ENCODE data around the gene MTSS2. TPM values are rescaled to one million over a fixed set of nuclear protein-coding genes. Genes with fewer than 3 reads are reported as not detected.
A peak's percentile ranks its signal among the peaks of the same experiment; 100 is the strongest.

MTSS2 gene, protein sequence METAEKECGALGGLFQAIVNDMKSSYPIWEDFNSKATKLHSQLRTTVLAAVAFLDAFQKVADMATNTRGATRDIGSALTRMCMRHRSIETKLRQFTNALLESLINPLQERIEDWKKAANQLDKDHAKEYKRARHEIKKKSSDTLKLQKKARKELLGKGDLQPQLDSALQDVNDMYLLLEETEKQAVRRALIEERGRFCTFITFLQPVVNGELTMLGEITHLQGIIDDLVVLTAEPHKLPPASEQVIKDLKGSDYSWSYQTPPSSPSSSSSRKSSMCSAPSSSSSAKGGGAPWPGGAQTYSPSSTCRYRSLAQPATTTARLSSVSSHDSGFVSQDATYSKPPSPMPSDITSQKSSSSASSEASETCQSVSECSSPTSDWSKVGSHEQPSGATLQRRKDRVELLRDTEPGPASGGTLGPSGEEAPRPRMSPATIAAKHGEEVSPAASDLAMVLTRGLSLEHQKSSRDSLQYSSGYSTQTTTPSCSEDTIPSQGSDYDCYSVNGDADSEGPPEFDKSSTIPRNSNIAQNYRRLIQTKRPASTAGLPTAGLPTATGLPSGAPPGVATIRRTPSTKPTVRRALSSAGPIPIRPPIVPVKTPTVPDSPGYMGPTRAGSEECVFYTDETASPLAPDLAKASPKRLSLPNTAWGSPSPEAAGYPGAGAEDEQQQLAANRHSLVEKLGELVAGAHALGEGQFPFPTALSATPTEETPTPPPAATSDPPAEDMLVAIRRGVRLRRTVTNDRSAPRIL
- polyA plus RNA-seq (2013, experiment 1 of 2; ENCODE audit: insufficient read length), result 94.6 TPM
- 179 TPM for polyA plus RNA-seq (2013, experiment 2 of 2; ENCODE audit: insufficient read length)

DNA sequence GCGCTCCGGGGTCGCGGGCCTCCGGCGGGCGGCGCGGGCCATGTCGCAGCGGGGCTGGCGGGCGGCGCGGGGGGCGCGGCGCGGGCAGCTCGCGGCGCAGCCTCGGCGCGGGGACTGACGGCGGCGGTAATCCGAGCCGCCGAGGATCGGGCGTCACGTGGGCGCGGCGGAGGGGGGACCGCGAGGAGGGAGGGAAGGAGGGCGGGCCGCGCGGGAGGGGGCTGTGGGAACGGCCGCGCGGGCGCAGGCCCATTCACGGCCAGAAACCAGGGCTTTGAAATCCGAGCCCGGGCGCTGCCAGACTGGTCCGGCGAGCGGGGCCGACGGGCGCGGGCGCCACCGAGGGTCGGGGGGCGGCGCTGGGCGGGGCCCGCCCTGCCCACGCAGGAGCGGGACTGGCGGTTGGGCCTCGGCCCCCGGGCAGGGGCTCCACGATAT, at the start of gene MTSS2:
TSS of gene MTSS2 (minus strand) at position 116 of the 438 bp plus-strand sequence. CDS start 262 bp downstream, outside the sequence.
- peak; percentile 88 for DNase-seq

GRCh38 chr16:70735141-70735979, 49.5 kb upstream of the MTSS2 start:
- DNase-seq, result peak; percentile 95

- DNase-seq, result no peak
These were observed 48.8 kb upstream of the MTSS2 start for GRCh38 chr16:70734522-70735095.

GRCh38 chr16:70730944-70731343, 45.1 kb upstream of the MTSS2 start:
- no peak for DNase-seq

DNA sequence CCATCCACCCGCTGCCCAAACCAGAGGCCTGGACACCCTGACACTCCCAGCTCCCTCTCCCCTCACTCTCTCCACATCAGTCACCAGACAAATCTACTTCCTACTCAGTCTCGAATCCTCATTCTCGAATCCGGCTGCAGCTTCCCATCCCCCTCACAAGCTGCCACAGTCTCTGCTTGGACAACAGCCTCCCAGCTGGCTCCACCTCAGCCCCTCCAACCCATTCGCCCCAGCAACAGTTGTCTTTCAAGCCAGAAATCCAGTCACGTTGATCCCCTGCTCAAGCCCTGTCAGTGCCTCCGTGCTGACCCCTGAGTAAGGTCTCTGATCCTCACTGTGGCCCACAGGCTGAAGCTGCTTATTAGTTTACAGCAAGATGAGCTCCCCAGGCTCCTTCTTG, 44.2 kb upstream of the MTSS2 start:
- DNase-seq, result no peak

DNA sequence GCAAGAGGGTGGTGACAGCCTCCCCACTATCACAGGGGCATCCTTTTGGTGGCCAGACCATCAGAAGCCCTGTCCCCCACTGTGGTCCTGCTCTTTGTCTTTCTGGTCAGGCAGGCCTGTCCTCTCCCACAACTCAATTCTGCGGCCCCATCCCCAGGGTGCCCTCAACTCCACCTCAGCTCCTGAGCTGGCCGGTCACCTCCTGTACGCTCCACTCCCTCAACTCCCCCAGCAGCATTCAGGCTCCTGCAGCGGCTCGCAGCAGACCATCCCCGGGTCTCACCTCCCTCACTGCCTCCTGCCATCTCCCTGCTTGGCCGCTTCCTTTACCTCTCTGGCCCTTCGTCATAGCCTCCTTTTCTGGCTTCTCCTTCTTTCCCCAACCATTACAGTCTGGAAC, 43.4 kb upstream of the MTSS2 start:
- no peak for DNase-seq

- DNase-seq, result no peak
These were observed 42.3 kb upstream of the MTSS2 start for GRCh38 chr16:70728150-70728549.

DNA sequence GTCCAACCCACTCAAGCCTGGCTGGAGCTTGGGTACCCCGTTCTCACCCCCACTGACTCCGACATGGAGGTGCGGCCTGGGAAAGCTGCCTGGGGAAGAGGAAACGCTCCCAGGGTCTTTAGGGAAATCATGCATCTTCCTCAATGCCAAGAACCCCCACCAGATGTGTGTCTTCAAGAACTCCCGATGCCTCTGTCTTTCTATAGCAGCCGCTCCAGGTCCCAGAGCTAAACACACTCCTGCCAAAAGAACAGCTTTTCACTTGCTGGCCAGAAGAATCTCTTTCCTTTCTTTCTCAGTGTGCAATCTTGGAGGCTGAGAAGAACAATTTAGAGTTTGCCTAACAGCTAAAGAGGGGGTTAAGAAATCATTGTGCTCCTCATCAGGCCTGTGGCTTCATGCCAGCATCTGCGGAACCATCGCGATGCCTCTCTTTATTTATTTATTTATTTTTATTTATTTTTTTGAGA, 41.1 kb upstream of the MTSS2 start:
- DNase-seq, result no peak

DNA sequence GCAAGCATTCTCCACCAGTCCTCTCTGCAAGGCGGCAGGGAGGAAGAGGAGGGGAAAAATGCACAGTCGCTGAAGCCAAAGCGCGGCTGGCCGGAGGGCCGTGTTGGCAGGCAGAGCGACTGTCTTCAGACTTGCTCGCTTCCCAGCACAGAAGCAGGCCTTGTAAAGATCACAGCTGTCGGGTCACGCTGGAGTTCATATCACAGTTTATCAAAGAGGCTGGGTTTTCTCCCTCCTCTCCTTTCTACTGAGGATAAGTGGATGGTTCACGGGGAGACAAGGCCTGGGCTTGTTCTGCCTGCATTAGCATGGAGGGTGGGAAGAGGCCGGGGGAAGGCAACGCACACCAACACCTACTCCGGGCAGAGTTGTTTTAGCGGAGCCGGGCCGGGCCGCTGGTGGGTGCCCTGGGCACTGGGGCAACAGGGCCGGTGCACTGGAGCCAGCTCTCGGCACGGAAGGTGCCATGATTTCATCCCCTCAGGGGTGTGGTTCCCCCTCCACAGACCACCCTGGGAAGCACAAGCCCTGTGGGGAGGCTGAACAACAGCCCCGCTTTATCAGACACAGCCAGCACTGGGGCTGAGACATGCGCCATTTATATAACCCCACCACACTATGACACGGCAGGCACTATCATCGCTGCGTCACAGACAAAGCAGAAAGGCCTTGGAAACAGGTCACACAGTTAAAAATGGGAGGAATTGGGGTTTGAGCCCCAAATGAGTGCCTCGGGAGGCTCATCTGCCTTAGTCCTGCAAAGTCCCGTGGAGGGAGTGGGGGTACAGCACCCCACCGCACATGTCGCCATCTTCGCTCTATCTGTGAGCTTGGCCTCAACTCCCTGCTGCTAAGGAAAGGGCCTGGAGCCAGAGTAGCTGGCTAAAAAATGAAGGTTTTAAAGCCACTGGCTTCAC, 40.3 kb upstream of the MTSS2 start:
- DNase-seq, result no peak

DNA sequence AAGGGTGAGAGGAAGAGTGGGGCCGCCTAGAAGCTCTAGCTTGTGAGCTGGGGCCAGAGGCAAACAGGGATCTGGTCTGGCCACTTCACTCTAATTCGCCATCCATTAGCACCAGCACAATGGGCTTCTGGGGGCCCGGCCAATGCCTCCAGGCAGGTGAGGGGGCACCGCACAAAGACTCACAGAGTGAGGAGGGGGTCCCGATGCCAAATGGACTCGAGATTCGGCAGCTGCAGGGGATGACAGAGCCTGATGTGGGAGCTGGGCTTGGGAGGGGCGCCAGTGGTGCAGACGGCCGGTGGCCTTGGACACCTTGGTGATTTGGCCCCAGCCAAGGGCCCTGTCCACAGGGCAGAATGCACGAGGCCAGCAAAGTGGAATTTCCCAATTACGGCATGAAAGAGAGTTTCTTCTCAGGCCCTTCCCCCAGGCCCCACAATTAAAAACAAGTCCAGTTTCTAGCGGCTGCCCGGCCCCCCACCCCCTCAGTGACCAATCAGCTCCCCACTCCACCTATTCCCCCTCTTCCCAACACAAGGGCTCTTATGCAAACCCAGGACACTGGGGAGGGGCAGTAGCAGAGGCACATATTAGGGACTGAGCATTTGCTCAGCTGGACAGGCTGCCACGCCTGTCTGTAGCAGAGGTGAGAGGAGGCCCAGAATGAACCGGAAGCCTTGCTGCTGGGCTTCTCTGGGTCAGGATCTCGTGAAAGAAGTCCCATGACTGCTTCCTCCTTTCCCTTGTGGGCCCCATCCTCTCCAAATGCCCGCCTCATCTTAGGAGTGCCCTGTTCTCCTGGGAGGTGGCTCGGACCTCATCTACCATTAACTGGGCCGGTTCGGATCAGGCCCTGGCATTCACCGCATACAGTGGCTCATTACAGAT, 39.4 kb upstream of the MTSS2 start:
- DNase-seq, result no peak

DNA sequence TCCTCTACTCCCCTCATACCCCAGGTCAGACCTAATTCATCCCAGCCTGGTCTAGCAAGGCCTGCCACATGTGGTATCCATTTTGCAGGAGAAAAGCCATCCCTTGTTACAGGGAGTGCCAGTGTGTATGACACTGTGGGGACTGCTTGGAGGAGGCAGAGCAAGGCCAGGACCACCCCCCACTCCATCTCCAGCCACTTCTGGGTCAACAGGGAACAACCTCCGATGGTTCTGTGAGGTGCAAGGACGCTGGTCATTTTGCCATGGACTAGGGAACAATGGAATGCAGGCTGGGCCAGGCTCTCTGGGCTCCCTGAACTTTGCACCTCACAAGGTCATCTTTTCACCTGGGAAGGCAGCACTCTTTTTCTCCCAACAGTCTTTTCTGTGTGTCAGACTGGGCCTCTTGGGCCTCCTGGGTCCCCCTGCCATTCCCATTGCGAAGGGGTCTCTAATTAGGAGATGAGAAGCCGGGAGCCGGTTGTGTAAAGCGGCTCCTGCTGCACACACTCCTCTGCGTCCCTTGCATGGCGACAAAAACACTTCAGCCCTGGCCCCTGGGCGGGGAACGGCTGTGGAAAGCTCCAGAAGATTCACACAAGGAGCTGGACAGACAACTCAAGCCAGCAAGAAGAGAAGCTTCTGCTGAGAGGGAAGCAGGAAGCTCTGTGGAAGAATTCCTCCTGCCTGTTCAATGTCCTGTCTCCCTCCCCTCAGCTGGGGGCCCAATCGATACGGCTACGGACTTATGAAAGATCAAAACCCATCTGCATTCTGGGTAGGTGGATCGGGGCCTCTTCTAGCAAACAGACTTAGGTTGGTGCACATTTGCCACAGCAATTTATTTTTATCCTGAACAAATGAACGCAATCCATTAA, 38.5 kb upstream of the MTSS2 start:
- no peak for DNase-seq

DNA sequence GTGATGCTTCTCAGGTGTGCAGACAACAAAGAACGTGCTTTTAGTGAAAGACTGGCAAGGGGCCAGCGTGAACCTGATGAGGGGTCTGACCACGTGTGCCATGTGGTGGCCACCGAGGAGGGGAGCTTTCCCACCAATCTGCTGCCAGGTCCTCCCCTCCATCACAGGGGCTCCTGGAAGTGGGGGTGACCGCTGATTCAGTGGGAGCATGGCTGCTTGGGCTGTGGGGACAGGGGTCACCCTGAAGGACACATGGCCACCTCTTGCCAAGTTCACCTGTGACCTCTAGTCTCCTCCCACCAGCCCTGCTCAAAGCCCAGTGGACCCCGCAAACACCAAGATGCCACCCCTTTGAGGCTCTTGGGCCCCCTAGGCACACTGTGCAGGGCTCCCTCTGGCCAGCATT, 37.9 kb upstream of the MTSS2 start:
- no peak for DNase-seq

- DNase-seq, result no peak
These were observed 35.5 kb upstream of the MTSS2 start for GRCh38 chr16:70721202-70721963.

DNA sequence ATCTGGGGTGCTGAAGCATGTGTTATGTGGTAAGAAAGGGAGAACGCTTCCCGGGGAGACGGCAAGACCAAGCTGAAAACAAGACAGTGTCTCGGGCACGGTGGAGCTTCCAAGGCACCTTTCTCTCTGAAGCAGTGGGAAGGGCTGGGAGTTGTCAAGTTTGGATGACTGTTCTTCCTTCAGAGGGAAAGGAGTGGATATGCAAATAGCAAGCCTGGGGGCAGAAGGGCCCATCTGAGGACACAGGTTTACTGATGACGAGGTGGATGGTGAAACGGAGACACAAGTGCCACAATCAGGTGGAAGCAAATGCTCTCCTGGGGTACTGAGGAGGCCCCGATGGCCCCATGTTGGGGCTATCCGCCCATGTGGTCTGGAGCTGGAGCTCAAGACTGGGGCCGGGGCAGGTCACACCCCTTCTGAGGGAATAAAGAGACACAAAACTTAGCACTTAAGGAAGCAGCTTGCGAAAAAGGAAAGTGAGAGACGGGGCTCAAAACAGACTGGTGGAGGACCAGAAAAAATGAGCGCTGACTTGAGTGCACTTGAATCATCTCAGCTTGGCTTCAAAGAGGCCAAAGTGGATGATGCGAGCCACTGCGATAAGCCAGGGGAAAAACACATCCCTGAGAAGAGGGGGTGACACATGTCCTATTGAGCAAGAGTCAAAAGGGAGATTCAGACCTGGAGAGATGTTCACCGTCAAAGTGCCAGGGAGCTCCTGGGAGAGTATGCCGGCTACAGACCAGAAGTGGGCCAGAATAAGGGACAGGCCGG, 34.8 kb upstream of the MTSS2 start:
- DNase-seq, result no peak

DNA sequence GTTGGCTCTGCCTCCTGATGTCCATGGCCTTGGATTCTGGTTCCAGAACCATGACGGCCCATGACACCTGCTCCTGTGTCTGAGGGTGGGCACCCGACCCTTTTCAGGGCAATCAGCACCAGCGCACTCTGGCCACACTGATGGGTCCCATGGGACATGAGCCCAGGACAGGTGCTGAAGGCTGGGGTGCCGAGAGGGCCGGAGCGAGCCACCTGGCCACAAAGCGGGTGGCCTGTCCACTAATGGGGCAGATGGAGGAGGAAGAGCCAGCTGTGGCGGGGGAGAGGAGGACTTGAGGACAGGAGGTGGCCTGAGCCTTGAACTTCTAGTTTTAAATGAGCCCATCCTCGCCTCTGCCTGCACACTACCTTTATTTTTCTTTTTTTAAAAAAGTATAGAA, 31.2 kb upstream of the MTSS2 start:
- DNase-seq, result no peak

DNA sequence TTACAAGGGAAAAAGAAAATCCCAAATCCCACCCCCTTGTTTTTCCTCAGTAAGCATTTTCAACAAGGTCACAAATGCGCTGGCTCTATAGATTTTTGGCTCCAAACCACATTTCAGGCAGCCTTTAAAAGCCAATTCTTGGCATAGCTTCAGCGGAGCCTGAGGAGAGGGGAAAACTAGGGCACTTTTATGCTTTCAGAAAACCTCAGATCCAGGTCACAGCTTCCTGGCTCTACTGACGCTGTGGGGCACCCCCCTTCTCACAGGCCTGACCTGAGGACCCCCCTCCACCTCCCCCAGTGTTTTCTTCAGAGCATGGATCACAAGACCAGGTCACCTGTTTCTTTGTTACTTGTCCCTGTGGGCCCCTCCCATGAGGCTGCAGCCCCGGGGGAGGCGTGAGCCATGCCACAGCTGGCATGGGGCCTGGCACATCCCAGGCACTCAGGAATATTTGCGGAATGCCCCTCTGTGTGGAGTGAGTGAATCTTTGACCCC, 30.1 kb upstream of the MTSS2 start:
- DNase-seq, result peak; percentile 73

All from fibroblast of skin of back (primary cell).